Superior temporal gyrus (tissue), 1 donor: ENCODE data around the gene DGKB.
"Not testable (repeated sequence)": the region's sequence is repeated elsewhere in the genome, so short reads cannot be mapped to it uniquely, and the experiment has no call there.

Experiments
- DNase-seq: peaks from one replicate; pipeline ENCODE4 v3.0.0-alpha.2; 2016; ENCODE audit errors: extremely low spot score

The DGKB gene

GRCh38 chr7:14293434-14293833 is 609.1 kb downstream of the DGKB start:
- no peak for DNase-seq

DNA sequence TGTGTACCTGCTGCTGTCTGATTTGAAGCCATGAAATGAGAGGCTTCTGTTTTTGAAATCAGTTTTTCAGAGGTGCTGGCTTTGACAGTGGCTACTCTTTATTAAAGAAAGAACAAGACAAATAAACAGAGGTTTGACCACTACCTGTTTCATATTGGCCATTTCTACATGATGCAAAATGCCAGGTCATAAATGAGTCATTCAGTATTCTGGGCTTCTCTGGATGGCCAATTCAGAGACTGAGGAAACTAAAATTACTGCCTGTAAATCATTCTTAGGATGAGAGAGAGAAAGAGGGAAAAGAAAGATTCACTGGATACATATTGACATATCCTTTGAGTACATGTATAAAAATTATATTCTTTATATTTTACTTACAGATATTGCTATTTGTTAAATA is 609.8 kb downstream of the DGKB start:
- no peak for DNase-seq

GRCh38 chr7:14289957-14290356 is 612.6 kb downstream of the DGKB start:
- no peak for DNase-seq

DNA sequence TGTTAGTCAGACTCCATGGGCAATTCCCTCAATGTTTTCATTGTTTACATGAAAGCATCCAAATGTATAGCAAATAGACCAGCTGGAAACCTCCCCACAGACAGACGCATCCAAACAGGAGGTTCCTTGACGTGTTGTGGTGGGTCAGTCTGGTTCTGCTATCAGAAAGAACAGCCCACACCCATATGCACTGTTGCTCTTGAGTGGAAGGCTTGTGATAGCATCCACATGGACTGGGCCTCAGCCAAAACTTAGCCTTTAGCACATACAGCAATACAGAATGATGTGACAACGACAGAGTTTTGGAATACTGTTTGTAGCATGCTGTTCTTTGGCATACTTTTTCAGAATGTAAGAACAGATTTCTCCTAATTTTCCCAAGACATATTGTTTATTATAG is 613.9 kb downstream of the DGKB start:
- no peak for DNase-seq

DNA sequence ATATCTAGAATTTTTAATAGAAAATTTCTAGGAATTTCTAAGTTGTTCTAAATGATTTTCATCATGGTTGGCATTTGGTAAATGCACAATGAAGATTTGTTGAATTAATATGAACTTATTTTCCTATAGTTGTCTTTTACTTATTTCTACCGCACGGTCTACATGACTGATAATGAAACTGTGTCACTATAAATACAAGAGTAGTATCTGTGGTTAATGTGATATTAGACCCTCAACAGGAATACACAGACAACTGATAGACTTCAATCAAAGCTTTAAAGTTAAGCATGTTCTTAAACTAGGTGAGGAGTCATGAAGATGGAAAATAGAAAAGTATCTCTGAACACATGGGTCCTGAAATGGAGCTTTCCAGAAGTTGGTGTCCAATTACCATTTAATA is 615.2 kb downstream of the DGKB start:
- DNase-seq: no peak

DNA sequence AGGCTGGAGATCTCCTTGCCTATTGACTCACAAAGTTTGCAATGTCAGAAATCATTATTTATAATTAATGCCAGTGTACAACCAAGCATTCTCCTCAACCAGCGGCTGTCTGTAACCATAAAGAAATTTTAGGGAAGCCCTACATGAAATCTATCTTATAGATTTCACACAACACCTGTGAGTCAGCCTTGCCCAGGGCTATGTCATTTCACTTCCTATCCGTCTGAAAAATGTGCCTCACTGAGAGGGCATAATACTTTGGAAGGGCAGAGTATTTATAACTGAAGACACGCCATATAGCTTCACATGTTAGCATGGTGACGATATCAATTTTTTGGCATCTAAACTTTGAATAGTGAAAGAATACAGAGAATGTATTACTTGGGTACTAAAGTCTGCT is 616.5 kb downstream of the DGKB start:
- no peak for DNase-seq

GRCh38 chr7:14279065-14279871 is 623.3 kb downstream of the DGKB start:
- not testable (repeated sequence) for DNase-seq

- DNase-seq: no peak
These were observed 627.2 kb downstream of the DGKB start for GRCh38 chr7:14275356-14275755.

DNA sequence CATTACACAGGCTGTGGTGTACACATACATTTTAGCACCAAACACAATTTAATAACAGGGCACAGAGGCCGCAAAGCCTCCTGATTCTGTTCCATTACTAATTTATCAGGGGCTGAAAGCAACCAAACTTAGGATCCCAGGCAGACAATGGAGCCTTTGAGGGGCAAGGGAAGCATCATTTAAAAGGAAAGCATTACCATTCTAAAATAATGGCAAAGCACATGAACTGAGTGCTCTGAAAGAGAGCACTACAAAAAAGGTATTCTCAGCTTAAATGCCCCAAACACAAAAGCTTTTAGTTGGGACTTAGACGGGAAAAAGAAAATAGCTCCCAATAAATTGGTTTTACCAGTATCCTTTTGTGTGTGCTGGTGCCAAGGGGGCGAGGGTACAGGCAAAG is 631.1 kb downstream of the DGKB start:
- peak; percentile 8 for DNase-seq

DNA sequence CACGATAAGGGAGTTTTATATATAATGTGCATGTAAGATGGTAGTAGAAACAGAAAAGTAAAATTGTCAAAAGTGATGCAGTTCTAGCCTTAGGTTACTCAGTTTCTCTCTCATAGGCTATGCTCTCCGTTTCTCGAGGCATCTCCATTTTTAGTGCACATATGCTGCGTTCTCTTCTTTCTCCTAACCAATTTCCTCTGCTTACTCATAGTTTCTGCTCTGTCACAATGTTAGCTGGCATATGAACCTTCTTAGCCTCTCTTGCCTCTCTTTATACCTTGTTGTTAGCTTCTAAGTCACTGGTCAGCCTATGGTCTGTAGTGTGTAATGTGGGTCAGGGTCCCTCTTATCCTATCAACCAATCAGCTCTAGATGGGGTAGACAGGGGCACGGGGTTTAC is 632.5 kb downstream of the DGKB start:
- no peak for DNase-seq

GRCh38 chr7:14260011-14260410 is 642.5 kb downstream of the DGKB start:
- no peak for DNase-seq

DNA sequence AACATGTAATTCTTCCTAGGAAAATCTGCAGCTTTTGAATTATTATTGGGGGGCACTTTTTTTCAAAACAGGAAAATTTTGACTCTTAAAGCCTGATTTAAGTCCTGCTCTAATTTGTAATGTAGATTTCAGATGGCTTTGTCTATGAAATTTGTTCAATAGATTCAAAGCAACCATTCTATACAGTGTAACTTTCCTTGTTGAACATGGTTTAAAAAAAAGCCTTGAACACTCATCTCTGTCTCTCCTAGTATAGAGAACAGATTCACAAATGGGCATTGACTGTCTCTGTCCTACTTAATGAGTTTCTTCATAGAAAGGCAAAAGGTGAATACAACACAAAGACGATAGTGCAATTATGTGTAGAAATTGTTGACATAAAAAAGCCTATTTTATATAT is 643.7 kb downstream of the DGKB start:
- no peak for DNase-seq

- no peak for DNase-seq
These were observed 644.1 kb downstream of the DGKB start for GRCh38 chr7:14258441-14258840.

DNA sequence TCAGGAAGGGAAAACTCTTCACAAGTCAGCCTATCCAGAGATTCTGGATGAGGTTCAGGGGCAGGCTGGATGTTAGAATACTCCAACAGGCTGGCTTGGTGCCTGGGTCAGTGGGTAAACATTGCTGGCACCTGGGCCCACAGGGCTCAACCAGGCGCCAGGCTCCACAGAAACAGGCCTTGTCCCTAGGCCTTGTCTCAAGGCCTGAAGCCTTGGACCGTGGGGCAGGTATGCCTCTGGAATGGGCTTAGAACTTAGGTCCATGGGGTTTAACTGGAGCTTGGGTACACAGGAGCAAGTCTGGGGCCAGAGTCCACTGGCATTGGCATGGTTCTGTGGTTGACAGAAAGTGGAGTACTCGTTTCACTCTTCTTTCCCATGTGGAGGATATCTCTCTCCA is 650.1 kb downstream of the DGKB start:
- no peak for DNase-seq

DNA sequence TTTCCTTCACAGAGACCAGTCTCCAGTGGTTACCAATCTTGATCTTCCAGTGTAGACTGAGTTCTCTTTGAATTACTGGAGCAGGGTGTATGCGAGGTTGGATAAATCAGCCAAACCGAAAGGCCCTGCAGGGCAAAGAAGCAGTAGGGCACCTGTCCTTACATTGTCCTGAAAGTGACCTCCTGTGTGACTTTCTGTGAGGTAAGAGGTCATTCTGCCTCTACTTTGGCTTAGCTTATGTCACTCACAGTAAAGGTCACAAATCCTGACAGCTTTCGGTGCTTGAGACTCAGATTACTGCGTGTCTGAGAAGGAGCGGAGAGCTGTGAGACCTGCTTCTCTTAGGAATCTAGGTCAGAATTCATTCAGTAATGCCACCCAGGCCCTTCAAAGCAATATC is 660.4 kb downstream of the DGKB start:
- no peak for DNase-seq

GRCh38 chr7:14236834-14237233 is 665.7 kb downstream of the DGKB start:
- DNase-seq: no peak

- no peak for DNase-seq
These were observed 667.5 kb downstream of the DGKB start for GRCh38 chr7:14235056-14235455.

DNA sequence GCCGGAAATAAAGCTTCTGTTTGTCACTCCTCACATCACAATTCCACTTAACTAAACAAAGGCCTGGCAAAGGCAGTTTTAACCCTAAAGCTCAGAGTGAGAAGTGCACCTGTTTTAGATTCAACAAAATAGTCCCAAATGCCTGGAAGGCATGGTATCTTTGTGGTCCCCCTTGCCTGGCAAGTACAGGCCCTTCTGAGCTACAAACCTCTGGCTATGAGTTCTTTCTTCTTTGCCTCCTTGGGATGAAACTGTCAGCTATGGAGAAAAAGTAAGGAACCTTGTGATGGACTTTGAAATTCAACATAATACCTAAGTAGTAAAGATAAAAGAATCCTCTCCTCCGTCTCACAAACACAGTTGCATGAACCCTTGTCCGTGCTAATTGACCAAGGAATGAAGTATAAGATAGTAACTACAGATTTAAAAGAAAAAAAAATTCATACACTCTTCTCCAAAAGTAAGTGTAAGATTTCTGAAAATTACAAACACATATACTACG is 668.6 kb downstream of the DGKB start:
- DNase-seq: no peak

DNA sequence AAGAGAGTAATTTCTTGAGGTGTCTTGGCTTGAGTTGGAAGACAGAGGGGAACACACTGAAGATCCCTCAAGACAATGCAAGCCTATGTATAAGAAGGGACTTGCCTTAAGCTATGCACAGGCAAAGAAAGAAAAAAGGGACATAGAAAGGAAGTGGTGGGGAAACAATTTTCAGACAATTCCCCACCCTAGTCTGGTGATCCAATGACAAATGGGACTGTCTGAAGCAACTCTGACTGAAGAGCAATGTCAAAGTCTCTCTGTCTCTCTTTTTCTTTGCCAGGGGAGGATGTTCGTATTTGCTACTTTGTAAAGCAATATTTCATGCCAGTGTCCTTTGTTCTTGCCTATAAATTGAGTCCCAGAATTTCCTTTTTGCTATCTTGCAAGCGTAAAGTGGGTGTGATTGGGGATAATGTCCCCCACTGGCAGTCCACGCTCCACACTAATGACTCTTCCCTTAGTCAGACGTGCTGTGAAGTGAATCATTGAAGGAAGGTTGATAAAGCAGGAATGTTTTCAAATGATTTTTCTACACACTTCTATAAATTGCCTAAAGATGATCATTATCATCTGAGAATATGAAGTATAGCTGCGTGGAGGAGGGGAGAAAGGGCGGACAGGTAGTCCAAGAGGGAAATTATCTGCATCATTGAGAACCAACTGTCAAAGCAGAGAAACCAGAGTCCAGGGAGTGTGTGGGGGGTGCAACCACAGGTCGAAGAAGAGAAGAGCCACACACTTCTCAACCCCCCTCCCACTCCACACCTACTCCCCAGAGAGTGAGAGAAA is 669.3 kb downstream of the DGKB start:
- DNase-seq: no peak

GRCh38 chr7:14229047-14229446 is 673.5 kb downstream of the DGKB start:
- DNase-seq: no peak

- no peak for DNase-seq
These were observed 674.2 kb downstream of the DGKB start for GRCh38 chr7:14228341-14228740.

DNA sequence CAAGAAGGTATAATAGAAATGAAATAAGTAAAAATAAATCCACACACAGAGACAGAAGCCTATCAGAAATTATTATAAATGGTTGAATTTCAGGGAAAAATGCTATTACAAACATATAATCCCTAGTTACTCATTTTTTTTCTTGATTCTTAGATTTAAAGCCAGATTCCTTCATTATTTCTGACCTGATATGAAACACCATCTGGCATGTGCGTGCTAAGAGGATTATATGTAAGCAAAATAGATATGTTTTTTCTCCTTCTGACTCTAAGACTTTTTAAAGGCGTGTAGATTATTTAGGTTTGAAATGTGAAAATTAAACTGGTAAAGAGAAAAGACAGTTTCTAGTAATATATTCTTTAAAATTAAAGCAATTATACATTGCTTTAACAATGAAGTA is 676.4 kb downstream of the DGKB start:
- no peak for DNase-seq

- no peak for DNase-seq
These were observed 683.4 kb downstream of the DGKB start for GRCh38 chr7:14219125-14219524.
